Stimulated activated CD4-positive, alpha-beta T cell treated with anti-CD3 and anti-CD28 coated beads, Interleukin-2, amount 100 ng/mL, for 48 hours (primary cell): Measurements from ENCODE around the gene PLPPR4.
"Not testable (repeated sequence)": the region's sequence is repeated elsewhere in the genome, so short reads cannot be mapped to it uniquely, and the experiment has no call there.

Experiments used
- DNase-seq, 2 donors: peaks; one replicate each; pipeline ENCODE4 v3.0.0-alpha.2; 2020

The PLPPR4 gene, protein sequence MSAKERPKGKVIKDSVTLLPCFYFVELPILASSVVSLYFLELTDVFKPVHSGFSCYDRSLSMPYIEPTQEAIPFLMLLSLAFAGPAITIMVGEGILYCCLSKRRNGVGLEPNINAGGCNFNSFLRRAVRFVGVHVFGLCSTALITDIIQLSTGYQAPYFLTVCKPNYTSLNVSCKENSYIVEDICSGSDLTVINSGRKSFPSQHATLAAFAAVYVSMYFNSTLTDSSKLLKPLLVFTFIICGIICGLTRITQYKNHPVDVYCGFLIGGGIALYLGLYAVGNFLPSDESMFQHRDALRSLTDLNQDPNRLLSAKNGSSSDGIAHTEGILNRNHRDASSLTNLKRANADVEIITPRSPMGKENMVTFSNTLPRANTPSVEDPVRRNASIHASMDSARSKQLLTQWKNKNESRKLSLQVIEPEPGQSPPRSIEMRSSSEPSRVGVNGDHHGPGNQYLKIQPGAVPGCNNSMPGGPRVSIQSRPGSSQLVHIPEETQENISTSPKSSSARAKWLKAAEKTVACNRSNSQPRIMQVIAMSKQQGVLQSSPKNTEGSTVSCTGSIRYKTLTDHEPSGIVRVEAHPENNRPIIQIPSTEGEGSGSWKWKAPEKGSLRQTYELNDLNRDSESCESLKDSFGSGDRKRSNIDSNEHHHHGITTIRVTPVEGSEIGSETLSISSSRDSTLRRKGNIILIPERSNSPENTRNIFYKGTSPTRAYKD

DNA sequence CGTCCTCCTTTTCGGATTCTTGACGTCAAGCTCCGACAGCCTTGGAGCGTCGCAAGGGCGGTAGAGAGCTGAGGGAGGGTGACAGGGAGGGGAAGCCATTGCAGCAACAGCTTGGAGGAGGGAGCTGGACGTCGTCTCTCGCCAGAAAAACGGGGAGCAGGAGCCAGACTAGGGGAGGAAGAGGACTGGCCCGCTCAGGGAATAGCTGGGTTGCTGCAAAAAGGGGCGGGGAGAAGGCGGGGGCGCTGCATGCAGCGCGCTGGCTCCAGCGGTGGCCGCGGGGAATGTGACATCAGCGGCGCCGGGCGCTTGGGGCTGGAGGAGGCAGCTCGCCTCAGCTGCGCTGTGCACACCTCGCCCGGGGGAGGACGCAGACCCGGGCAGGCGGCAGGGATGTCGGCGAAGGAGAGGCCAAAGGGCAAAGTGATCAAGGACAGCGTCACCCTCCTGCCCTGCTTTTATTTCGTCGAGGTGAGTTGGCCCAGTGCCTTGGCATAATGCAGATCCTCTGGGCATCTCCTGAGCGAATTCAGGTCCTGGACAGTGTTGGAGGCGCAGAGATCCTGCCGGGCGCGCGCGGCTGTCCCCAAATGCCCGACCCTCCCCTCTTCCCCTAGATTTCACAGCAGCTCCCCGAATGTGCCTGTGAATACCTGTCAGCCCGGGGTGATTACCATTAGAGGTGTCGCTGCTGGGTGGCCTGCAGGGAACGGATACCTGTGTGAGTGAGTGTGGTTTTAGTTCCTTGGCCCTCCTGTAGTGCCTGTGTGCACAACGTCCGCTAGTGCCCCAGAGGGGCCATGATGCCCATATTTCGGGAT is at the start of gene PLPPR4:
Gene PLPPR4 (plus strand): TSS at position 292 of the 821 bp plus-strand sequence. CDS start 102 bp downstream, at position 394.
- peak; percentile 1 to 6 for DNase-seq

- DNase-seq = no peak
These were observed 47.3 kb upstream of the PLPPR4 start for GRCh38 chr1:99216956-99217355.

DNA sequence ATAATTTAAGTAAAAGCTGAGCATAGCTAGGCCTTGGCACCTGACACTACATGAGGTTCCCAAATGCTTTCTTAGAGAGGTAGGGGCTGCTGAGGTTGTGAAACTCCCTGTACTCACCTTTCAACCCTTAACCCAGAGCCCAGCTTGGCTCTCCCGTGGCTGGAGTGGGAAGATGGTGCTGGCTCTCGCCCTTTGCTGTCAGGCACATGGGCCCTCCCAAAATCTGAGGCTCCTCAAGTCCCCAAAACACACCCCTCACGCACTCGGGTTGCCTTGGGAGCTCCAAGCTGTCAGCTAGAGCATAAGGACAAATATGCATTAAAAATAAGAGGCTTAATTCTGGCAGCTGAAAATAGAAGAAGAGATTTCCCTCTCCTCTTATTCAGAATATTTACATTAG is 46.7 kb upstream of the PLPPR4 start:
- no peak for DNase-seq

GRCh38 chr1:99218572-99218971 is 45.7 kb upstream of the PLPPR4 start:
- no peak for DNase-seq

GRCh38 chr1:99218999-99219398 is 45.3 kb upstream of the PLPPR4 start:
- DNase-seq = no peak

DNA sequence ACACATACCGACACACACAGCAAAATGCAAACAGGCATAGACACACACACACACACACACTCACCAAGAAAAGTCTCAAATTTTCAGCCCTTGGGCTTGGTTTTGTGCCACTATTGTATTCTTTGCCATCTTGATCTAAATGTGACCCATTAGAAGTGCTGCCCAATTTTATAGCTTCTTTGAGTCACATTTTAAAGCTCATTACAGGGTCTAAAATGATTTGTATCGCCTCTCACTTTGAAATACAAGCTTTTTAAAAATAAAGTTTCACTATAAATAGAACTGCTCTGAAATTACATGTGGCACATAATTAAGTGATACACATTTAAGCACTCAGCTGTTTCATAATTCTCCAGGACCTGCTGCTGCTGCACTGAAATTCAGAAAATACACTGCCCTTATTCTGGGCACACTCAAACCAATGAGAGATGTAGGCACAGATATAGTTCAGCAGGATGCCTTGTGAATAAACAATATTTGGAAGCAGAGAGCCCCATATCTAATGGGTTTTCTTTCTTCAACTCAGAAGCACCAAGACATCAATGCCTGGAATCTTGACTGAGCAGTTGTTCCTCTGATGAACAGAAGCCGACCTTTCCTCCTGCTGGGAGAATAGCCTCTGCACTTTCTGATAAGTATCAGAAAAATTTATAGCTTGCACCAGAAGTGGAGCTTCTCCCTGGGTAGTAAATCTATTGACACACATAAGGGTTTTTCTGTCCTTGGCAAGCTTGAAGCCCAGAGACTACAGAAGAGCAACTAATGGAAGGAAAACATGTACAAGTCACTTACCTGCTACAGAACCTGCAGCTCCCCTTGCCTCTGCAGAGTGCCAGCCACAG is 37.0 kb upstream of the PLPPR4 start:
- DNase-seq = no peak

DNA sequence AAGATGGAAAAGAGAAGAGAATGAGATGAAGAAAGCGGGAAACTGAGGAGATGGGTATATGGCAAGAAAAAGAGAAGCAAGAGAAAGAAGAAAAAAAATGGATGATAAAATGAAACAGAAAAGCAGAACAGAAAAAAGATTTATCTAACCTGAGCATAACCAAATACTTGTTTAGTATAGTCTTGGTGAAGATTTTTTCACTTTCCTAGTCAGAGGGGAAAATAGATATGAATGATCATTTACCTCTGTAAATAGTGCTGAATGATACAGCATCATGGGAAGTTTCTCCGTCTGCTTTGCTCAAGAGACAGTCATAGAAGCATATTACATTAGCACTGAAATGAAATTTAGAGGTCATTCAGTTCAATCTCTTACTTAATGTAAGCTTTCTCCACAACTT is 36.1 kb upstream of the PLPPR4 start:
- no peak for DNase-seq

DNA sequence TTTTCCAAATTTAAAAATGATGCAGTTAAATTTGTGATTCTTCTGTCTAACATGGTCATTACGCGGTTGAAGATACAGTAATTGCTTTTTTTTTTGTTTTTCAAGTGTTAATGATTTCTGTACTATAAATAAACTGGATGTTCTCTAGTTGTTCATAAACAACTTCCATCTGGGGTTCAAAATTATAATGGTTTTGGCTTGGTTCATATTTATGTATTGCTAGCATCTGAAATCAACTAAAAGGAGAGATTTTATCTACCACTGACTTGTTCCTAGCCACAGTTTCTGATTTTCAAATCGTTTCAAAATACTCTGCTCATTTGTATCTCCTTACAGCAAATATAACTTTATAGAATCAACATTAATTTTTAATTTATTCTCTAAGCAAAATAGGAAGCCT is 35.2 kb upstream of the PLPPR4 start:
- DNase-seq = no peak

DNA sequence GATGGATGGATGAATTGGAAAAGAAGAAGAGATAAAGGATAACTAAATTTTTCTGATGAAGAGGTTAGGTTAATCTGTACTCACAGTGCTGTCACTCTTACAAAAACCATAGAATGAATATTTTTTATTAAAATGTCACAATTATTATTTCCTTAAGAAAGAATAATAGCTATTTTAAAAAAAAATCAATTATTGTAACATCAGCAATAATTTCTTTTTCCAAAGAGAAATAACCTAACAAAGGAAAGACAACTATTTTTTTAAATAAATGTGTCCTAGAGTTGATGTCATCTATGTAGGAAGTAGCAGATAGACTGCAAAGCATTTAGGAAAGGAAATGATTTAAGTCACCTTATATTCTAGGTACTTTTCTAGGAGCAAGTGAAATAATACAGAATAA is 33.6 kb upstream of the PLPPR4 start:
- no peak for DNase-seq

- no peak for DNase-seq
These were observed 32.1 kb upstream of the PLPPR4 start for GRCh38 chr1:99232172-99232571.

DNA sequence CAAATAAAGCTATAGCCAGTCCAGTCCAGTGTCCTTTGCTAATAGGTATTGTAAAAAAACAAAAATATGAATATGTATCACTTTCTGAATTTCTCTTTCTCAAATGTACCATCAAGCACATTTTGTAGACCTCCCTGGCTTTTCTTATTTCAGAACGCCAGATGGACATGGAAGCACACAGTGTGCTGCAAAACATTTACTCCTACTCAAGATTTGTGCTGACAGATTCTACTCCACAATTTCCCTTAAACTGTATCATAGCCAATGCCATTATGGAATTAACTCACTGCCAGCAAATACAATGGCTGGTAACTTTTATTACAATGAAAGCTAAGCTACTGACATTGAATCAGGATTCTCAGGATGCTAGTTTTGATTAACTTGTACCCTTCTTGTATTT is 30.8 kb upstream of the PLPPR4 start:
- DNase-seq = no peak

DNA sequence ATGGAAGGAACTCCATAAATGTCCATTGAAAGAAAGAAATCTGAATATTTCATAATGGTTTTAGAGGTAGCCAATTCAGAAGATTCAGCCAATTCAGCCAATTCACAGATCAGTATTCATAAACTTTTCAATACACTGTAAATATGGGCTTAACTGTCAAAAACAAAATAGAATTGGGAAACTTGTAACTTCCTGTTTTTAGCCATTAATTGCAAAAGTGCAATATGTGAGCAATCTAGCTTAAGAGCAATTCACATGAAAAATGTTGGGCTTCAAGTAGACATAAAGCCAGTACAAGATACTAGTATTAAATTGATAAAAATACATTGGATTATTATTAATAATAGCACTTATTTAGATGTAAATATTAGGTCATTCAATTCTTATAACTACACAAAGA is 27.5 kb upstream of the PLPPR4 start:
- no peak for DNase-seq

DNA sequence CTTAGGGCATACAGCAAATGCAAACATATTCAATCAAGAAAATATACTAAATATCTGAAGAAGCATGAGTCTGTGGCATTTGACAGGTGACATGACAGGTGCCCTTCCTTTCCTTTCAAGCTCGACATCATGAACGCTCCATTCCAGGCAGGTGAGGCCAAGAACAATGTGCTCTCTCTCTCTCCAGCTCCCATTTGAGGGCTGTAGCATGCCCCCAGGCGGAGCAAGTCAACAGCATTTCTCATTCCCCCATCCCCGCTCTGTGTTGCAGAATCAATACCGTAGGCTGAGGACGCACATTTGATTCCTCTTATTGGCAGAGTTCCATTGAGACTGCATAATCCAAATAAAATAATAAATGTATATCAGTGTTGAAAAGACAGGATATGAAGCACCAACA is 24.6 kb upstream of the PLPPR4 start:
- no peak for DNase-seq

DNA sequence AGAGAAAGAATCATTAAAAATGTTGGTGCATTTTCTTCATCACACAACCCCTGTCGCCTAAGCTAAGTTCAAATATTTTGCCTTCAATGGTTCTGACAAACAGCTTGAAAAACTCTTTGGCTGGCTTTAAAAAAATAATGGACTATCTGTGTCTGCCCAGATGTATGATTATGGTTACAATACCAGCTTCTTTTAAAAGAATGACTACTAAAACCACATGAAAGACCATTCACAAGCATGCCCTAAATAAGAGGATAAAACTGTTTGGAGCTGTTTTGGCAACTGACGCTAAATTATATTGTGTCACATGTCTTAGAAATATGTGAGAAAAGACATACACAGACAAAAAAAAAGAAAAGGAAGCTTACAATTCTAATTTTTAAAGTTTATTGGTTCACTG is 23.7 kb upstream of the PLPPR4 start:
- DNase-seq = no peak

DNA sequence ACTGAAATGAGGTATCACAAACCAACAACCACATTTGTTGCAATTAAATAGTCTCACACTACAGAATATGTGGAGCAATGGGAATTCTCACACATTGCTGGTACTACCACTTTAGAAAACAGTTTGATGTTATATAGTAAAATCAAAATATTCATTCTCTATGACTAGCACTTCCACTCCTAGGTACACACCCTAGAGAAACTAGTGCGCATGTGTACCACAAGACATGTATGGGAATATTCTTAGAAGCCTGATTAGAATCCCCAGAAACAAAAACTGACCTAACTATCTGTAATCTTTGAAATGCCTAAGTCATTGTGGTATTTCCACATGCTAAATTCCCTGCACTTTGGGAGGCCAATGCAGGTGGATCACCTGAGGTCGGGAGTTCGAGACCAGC is 18.1 kb upstream of the PLPPR4 start:
- DNase-seq = no peak

- DNase-seq = no peak
These were observed 17.1 kb upstream of the PLPPR4 start for GRCh38 chr1:99247199-99247598.

- no peak for DNase-seq
These were observed 13.6 kb upstream of the PLPPR4 start for GRCh38 chr1:99250728-99251127.

DNA sequence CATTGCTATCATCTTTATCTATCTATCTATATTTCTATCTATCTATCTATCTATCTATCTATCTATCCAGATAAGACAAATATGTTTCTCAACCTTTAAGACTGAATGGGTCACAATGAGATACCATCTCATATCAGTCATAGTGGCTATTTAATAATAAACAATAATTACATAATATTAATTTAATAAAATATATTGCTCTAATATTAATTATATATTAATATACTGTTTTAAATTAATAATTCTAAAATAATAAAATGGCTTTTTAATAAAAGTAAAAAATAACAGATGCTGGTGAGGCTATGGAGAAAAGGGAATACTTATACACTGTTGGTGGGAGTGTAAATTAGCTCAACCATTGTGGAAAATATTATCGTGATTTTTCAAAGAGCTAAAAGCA is 13.0 kb upstream of the PLPPR4 start:
- DNase-seq = no peak

- no peak for DNase-seq
These were observed 11.7 kb upstream of the PLPPR4 start for GRCh38 chr1:99252630-99253029.

DNA sequence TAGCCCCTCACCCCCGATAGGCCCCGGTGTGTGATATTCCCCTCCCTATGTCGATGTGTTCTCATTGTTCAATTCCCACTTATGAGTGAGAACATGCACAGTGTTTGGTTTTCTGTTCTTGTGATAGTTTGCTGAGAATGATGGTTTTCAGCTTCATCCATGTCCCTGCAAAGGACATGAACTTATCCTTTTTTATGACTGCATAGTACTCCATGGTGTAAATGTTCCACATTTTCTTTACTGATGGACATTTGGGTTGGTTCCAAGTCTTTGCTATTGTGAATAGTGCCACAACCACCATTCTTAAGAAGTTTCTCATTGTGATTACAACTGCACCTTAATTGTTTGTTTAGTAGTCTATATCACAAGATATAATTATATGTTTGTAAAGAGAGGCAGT is 3.9 kb upstream of the PLPPR4 start:
- not testable (repeated sequence) for DNase-seq

- no peak for DNase-seq
These were observed 832 bp downstream of the PLPPR4 start for GRCh38 chr1:99265124-99265523.

DNA sequence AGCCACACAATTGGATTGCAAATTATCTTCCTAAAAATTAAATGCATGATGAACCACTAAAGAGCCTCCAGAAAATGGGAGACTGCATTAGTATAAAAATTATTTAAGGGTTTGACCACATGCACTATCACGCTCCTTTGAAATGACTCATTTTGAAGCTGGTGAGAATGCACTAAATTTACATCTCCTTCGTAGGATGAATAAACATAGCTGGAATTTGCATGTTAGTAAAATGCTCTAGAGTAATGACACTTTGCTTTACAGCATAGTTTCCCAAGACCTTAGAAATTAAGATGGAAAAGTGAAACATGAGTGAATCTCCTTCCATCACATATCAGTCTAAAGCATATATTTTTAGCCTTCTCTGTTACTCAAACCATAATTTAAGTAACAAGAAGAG is 2.4 kb downstream of the PLPPR4 start:
- no peak for DNase-seq

GRCh38 chr1:99268021-99268420 is 3.7 kb downstream of the PLPPR4 start:
- no peak for DNase-seq
